Smooth muscle cell (in vitro differentiated cells): Measurements from ENCODE around the gene CD2AP. TPM values are rescaled to one million over a fixed set of nuclear protein-coding genes. Genes with fewer than 3 reads are reported as not detected.

Experiments used
- DNase-seq: peaks from one replicate; lab custom pipeline; 2025; ENCODE audit not compliant: unreplicated experiment; lab: John Stamatoyannopoulos, UW
- H2AFZ ChIP-seq: fragments of 200-600 bp; sonication (generic); 2 replicates; pipeline ENCODE4 v1.6.0; 2016; ENCODE audit warnings: antibody characterized with exemption, low read depth, mild to moderate bottlenecking
- H3F3A ChIP-seq: fragments of 200-600 bp; sonication (generic); 2 replicates; pipeline ENCODE4 v1.6.0; 2017; ENCODE audit warnings: antibody characterized with exemption, low read depth
- H3K27ac ChIP-seq: fragments of 200-600 bp; sonication (generic); 2 replicates; pipeline ENCODE4 v1.5.1; 2016; ENCODE audit warnings: low read depth, mild to moderate bottlenecking
- H3K27me3 ChIP-seq: fragments of 200-600 bp; sonication (generic); 2 replicates; pipeline ENCODE4 v1.6.1; 2016; ENCODE audit warnings: low read depth, mild to moderate bottlenecking
- H3K36me3 ChIP-seq: fragments of 200-600 bp; sonication (generic); 2 replicates; pipeline ENCODE4 v1.5.1; 2016; ENCODE audit warnings: low read depth
- H3K4me1 ChIP-seq: fragments of 200-600 bp; sonication (generic); 2 replicates; pipeline ENCODE4 v1.5.1; 2016; ENCODE audit warnings: low read depth
- H3K4me2 ChIP-seq: fragments of 200-600 bp; sonication (generic); 2 replicates; pipeline ENCODE4 v1.6.0; 2016; ENCODE audit warnings: mild to moderate bottlenecking
- H3K4me3 ChIP-seq: fragments of 200-600 bp; sonication (generic); 2 replicates; pipeline ENCODE4 v1.5.1; 2016; ENCODE audit warnings: mild to moderate bottlenecking
- H3K79me2 ChIP-seq: fragments of 200-600 bp; sonication (generic); 2 replicates; pipeline ENCODE4 v1.6.0; 2016; ENCODE audit warnings: low read depth, mild to moderate bottlenecking
- H3K9ac ChIP-seq: fragments of 200-600 bp; sonication (generic); 2 replicates; pipeline ENCODE4 v1.6.0; 2016; ENCODE audit warnings: low read depth
- H3K9me3 ChIP-seq: fragments of 200-600 bp; sonication (generic); replicated peaks from 2 replicates; pipeline ENCODE4 v1.5.1; 2016; ENCODE audit warnings: low read depth
- H4K20me1 ChIP-seq: fragments of 200-600 bp; sonication (generic); 2 replicates; pipeline ENCODE4 v1.6.0; 2016; ENCODE audit warnings: low read depth
- CTCF ChIP-seq: fragments of 200-600 bp; sonication (generic); IDR thresholded peaks from 2 replicates; pipeline ENCODE4 v1.5.1; 2017; ENCODE audit warnings: borderline replicate concordance, mild to moderate bottlenecking, antibody characterized with exemption; ENCODE audit not compliant: insufficient read depth, poor library complexity, severe bottlenecking
- WGBS: methylation state at CpG from one replicate; pipeline ENCODE4 v1.1.7; 2016; ENCODE audit warnings: low lambda C conversion rate; 5-methylcytosine and 5-hydroxymethylcytosine counted together
- polyA plus RNA-seq: library from polyadenylated mRNA; unstranded; fragments of >200 nt; fragmentation: Nextera tagmentation; extraction: Ambion mirVana; gene quantifications from 2 replicates; pipeline ENCODE4 v1.2.1, GENCODE V29; 2016
- total RNA-seq: library from RNA; depleted of rRNA; stranded (reverse); fragments of >200 nt; gene quantifications from 2 replicates; pipeline ENCODE4 v1.2.3, GENCODE V29; 2014

The CD2AP gene
- total and polyA plus RNA-seq, 2 experiments from 2014 or later = 7.4 to 33.4 TPM

- no peak for DNase-seq
- H3F3A ChIP-seq = peaks cover 35% of the 10 kb centered on the region
- 28% methylated on average over 3 of the region's 3 CpGs for WGBS
- no peak overlapping the region for H3K9ac ChIP-seq
- no peak overlapping the region for H3K4me3 ChIP-seq
- no peaks in the 10 kb centered on the region for H3K79me2 ChIP-seq
- peak overlapping the region; percentile 96 for H3K27ac ChIP-seq
- H3K36me3 ChIP-seq = no peaks in the 10 kb centered on the region
- H4K20me1 ChIP-seq = no peaks in the 10 kb centered on the region
- peak overlapping the region; percentile 63 for H3K4me2 ChIP-seq
- TF ChIP-seq CTCF = no peak
- H3K9me3 ChIP-seq = no peaks in the 10 kb centered on the region
- no peak overlapping the region for H2AFZ ChIP-seq
- H3K27me3 ChIP-seq = no peaks in the 10 kb centered on the region
- H3K4me1 ChIP-seq = peaks cover 50% of the 10 kb centered on the region
Observed at GRCh38 chr6:47670851-47671250, 193.3 kb downstream of the CD2AP start.

GRCh38 chr6:47671777-47672176, 194.2 kb downstream of the CD2AP start:
- H3K27me3 ChIP-seq = no peaks in the 10 kb centered on the region
- no peaks in the 10 kb centered on the region for H3K9me3 ChIP-seq
- H3K79me2 ChIP-seq = no peaks in the 10 kb centered on the region
- H3K36me3 ChIP-seq = no peaks in the 10 kb centered on the region
- peaks cover 35% of the 10 kb centered on the region for H3F3A ChIP-seq
- no peaks in the 10 kb centered on the region for H4K20me1 ChIP-seq
- H3K9ac ChIP-seq = no peak overlapping the region
- peak overlapping the region; percentile 96 for H3K27ac ChIP-seq
- no peak for TF ChIP-seq CTCF
- H3K4me1 ChIP-seq = peaks cover 50% of the 10 kb centered on the region
- WGBS = 89% methylated on average over 1 of the region's 1 CpG
- no peak overlapping the region for H3K4me3 ChIP-seq
- H3K4me2 ChIP-seq = peak overlapping the region; percentile 63
- no peak for DNase-seq
- H2AFZ ChIP-seq = no peak overlapping the region

- no peaks in the 10 kb centered on the region for H4K20me1 ChIP-seq
- H3K4me3 ChIP-seq = no peak overlapping the region
- H3K4me1 ChIP-seq = peaks cover 41% of the 10 kb centered on the region
- no peaks in the 10 kb centered on the region for H3K79me2 ChIP-seq
- H3K9me3 ChIP-seq = no peaks in the 10 kb centered on the region
- peak overlapping the region; percentile 1 for H3K27ac ChIP-seq
- H3K9ac ChIP-seq = no peak overlapping the region
- no peak for TF ChIP-seq CTCF
- no peak overlapping the region for H2AFZ ChIP-seq
- DNase-seq = no peak
- H3K27me3 ChIP-seq = no peaks in the 10 kb centered on the region
- WGBS = 65% methylated on average over 1 of the region's 1 CpG
- H3K4me2 ChIP-seq = peak overlapping the region; percentile 10
- peaks cover 31% of the 10 kb centered on the region for H3F3A ChIP-seq
- H3K36me3 ChIP-seq = no peaks in the 10 kb centered on the region
Observed at GRCh38 chr6:47672816-47673215, 195.2 kb downstream of the CD2AP start.

- H3K4me3 ChIP-seq = no peak overlapping the region
- no peak overlapping the region for H3K27ac ChIP-seq
- no peak for DNase-seq
- no peak overlapping the region for H3K4me2 ChIP-seq
- no peaks in the 10 kb centered on the region for H3K9me3 ChIP-seq
- H3K79me2 ChIP-seq = no peaks in the 10 kb centered on the region
- 92% methylated on average over 3 of the region's 3 CpGs for WGBS
- no peak overlapping the region for H2AFZ ChIP-seq
- H3K4me1 ChIP-seq = peaks cover 23% of the 10 kb centered on the region
- TF ChIP-seq CTCF = no peak
- no peaks in the 10 kb centered on the region for H3K36me3 ChIP-seq
- no peaks in the 10 kb centered on the region for H4K20me1 ChIP-seq
- no peaks in the 10 kb centered on the region for H3K27me3 ChIP-seq
- no peak overlapping the region for H3K9ac ChIP-seq
- peaks cover 16% of the 10 kb centered on the region for H3F3A ChIP-seq
Observed at GRCh38 chr6:47674673-47675072, 197.1 kb downstream of the CD2AP start.
